Measurements from ENCODE around the gene TERT. TPM values are rescaled to one million over a fixed set of nuclear protein-coding genes. Genes with fewer than 3 reads are reported as not detected.
"Not testable (repeated sequence)": the region's sequence is repeated elsewhere in the genome, so short reads cannot be mapped to it uniquely, and the experiment has no call there.

Gene TERT
- total and polyA plus RNA-seq, 2 donors (not counting 1 experiment from before 2014, with no cell fraction given) = 0.24 to 0.39 TPM

- no peak for ATAC-seq (ENCODE audit: low read depth)
- no peaks in the 10 kb centered on the region for H3K4me1 ChIP-seq (ENCODE audit: control insufficient read depth in 2 of 2, insufficient read depth in 2 of 2, low read length in 2 of 2)
- no peaks in the 10 kb centered on the region for H3K27me3 ChIP-seq (replicated peaks in 1 of 4; ENCODE audit: control extremely low read depth in 1 of 4, control insufficient read depth in 3 of 4, insufficient read depth in 4 of 4, low read length in 3 of 4)
- Mint-ChIP-seq H3K4me3 (no peak overlapping the region), H3K9me3 (ENCODE audit: insufficient read depth) (no peaks in the 10 kb centered on the region), H3K27ac (no peak overlapping the region), H3K27me3 (no peaks in the 10 kb centered on the region), H3K4me1 (no peaks in the 10 kb centered on the region)
- ChIA-PET POLR2A (no interaction called here), CTCF (no interaction called here)
- H3K27ac ChIP-seq (ENCODE audit: low read length in 2 of 2) = no peak overlapping the region
- no peak overlapping the region for H3K4me2 ChIP-seq (replicated peaks; ENCODE audit: low read depth, low read length, poor library complexity, severe bottlenecking)
- no peaks in the 10 kb centered on the region for H3K79me2 ChIP-seq (ENCODE audit: control insufficient read depth, insufficient read depth, low read length)
- 96% methylated on average over 19 of the region's 20 CpGs for WGBS (ENCODE audit: insufficient coverage)
- DNase-seq = no peak
- no peak overlapping the region for H3K4me3 ChIP-seq (ENCODE audit: control extremely low read depth in 1 of 5, extremely low read depth in 1 of 5, insufficient read depth in 1 of 5, low read depth in 2 of 5, low read length in 4 of 5)
- peaks cover 0 to 19% (median 0%) of the 10 kb centered on the region in 3 donors for H3K9me3 ChIP-seq (ENCODE audit: control extremely low read depth in 1 of 3, control insufficient read depth in 2 of 3, insufficient read depth in 1 of 3, low read length in 2 of 3)
- no peak overlapping the region for H2AFZ ChIP-seq (ENCODE audit: insufficient read depth, low read depth, low read length, poor library complexity, severe bottlenecking)
- H4K20me1 ChIP-seq (ENCODE audit: control insufficient read depth, insufficient read depth, low read length, poor library complexity, severe bottlenecking) = no peaks in the 10 kb centered on the region
- no peak overlapping the region for H3K9ac ChIP-seq (ENCODE audit: low read length)
- intact Hi-C loops (cut with micrococcal nuclease) = no loop called here
- no peak for TF ChIP-seq EZH2 (IDR thresholded peaks at IDR 0.05; ENCODE audit: borderline replicate concordance, insufficient read depth, low read depth, low read length, poor library complexity, severe bottlenecking)
- TF ChIP-seq, protein P1, sequence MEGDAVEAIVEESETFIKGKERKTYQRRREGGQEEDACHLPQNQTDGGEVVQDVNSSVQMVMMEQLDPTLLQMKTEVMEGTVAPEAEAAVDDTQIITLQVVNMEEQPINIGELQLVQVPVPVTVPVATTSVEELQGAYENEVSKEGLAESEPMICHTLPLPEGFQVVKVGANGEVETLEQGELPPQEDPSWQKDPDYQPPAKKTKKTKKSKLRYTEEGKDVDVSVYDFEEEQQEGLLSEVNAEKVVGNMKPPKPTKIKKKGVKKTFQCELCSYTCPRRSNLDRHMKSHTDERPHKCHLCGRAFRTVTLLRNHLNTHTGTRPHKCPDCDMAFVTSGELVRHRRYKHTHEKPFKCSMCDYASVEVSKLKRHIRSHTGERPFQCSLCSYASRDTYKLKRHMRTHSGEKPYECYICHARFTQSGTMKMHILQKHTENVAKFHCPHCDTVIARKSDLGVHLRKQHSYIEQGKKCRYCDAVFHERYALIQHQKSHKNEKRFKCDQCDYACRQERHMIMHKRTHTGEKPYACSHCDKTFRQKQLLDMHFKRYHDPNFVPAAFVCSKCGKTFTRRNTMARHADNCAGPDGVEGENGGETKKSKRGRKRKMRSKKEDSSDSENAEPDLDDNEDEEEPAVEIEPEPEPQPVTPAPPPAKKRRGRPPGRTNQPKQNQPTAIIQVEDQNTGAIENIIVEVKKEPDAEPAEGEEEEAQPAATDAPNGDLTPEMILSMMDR (IDR thresholded peaks at IDR 0.05) = no peak
- H3K36me3 ChIP-seq (replicated peaks in 1 of 2; ENCODE audit: control extremely low read depth in 1 of 2, control insufficient read depth in 1 of 2, extremely low read depth in 1 of 2, insufficient read depth in 2 of 2, low read length in 1 of 2) = no peaks in the 10 kb centered on the region
Measured at GRCh38 chr5:1276930-1277329, 17.9 kb downstream of the TERT start.

GRCh38 chr5:1275397-1276391, 19.2 kb downstream of the TERT start:
- H3K79me2 ChIP-seq (ENCODE audit: control insufficient read depth, insufficient read depth, low read length); H3K27me3 ChIP-seq (replicated peaks in 1 of 4; ENCODE audit: control extremely low read depth in 1 of 4, control insufficient read depth in 3 of 4, insufficient read depth in 4 of 4, low read length in 3 of 4); H3K9ac ChIP-seq (ENCODE audit: low read length); H3K27ac Mint-ChIP-seq; intact Hi-C loops (cut with micrococcal nuclease); ATAC-seq (ENCODE audit: low read depth); POLR2A ChIA-PET; H3K4me1 ChIP-seq (ENCODE audit: control insufficient read depth in 2 of 2, insufficient read depth in 2 of 2, low read length in 2 of 2); H3K4me3 Mint-ChIP-seq; H3K27me3 Mint-ChIP-seq; H2AFZ ChIP-seq (ENCODE audit: insufficient read depth, low read depth, low read length, poor library complexity, severe bottlenecking); DNase-seq; H3K4me3 ChIP-seq (ENCODE audit: control extremely low read depth in 1 of 5, extremely low read depth in 1 of 5, insufficient read depth in 1 of 5, low read depth in 2 of 5, low read length in 4 of 5); H3K4me1 Mint-ChIP-seq; H3K9me3 Mint-ChIP-seq (ENCODE audit: insufficient read depth); H3K27ac ChIP-seq (ENCODE audit: low read length in 2 of 2); CTCF ChIA-PET; H3K4me2 ChIP-seq (replicated peaks; ENCODE audit: low read depth, low read length, poor library complexity, severe bottlenecking); H4K20me1 ChIP-seq (ENCODE audit: control insufficient read depth, insufficient read depth, low read length, poor library complexity, severe bottlenecking); H3K36me3 ChIP-seq (replicated peaks in 1 of 2; ENCODE audit: control extremely low read depth in 1 of 2, control insufficient read depth in 1 of 2, extremely low read depth in 1 of 2, insufficient read depth in 2 of 2, low read length in 1 of 2): not testable (repeated sequence)
- WGBS (ENCODE audit: insufficient coverage) = 93% methylated on average over 7 of the region's 10 CpGs
- peaks cover 0 to 19% (median 0%) of the 10 kb centered on the region in 3 donors for H3K9me3 ChIP-seq (ENCODE audit: control extremely low read depth in 1 of 3, control insufficient read depth in 2 of 3, insufficient read depth in 1 of 3, low read length in 2 of 3)
